GM19328 (cell line): ENCODE data around the gene LOXHD1.

Experiments used
- ATAC-seq: cut with Tn5 transposase; IDR thresholded peaks from one replicate; pipeline ENCODE4 v1.9.1; 2021; ENCODE audit warnings: mild to moderate bottlenecking, moderate library complexity; ENCODE audit not compliant: unreplicated experiment

LOXHD1 gene

DNA sequence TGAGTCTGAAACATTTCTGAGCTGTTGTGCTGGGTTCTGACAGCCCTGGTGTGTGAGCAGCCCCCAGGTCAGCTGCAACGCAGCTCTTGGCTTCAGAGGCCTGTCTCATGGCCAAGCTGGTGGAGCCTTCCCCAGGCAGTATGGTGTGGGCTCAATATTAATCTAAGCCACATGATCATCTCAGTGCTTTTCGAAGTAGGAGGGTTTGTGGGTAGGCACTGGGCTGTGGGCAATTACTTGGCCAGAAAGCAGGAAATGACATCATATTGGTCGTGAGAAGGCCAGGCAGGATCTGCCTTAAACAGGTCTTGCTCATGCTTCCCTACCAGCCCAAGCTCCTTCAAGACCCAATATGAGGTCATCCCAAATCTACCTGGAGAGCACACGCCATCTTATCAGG, 26.9 kb downstream of the LOXHD1 start:
- ATAC-seq: no peak

- no peak for ATAC-seq
Observed at GRCh38 chr18:46629361-46629760, 27.7 kb downstream of the LOXHD1 start.

GRCh38 chr18:46628206-46628605, 28.8 kb downstream of the LOXHD1 start:
- ATAC-seq: no peak

DNA sequence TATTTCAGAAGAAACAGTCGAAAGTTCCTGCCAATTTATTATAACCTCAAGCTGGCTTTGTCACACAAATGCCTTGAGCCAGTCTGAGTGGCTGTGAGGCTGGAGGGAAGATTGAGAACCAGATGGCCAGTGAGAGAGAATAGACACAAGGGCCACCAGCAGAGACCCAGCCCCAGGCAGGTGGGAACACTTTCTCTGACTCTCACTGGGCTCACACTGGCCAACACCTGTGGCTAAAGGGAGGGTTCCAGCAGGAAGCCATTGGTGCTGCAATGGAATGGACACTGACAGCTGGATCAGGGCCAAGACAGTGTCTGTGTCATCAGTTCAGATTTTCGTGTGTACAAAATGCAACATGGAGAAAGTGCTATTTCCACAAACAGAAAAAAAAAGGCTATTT, 29.9 kb downstream of the LOXHD1 start:
- ATAC-seq: no peak

- no peak for ATAC-seq
Observed at GRCh38 chr18:46625069-46625468, 32.0 kb downstream of the LOXHD1 start.

- ATAC-seq: no peak
Observed at GRCh38 chr18:46624127-46624526, 32.9 kb downstream of the LOXHD1 start.

DNA sequence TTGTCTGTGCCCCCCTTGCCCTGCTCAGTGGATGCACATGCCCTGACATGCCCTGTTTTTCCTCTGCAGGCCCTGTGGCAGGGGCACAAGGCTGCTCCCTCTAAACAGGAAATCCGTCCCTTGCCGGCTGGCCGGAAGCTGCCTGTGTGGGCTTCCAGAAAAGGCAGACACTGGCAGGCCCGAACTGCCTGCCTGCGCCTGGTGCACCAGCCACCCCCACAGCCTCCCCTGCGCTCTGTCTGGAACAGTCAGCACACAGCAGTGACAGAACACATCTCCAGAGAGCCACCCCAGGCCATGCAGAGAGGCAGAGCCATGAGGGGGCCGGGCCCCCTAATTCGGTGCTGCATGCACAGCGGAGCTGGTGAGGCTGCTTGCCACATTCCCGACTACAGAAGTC, 33.5 kb downstream of the LOXHD1 start:
- ATAC-seq: no peak

GRCh38 chr18:46622999-46623398, 34.0 kb downstream of the LOXHD1 start:
- ATAC-seq: no peak

GRCh38 chr18:46622451-46622850, 34.6 kb downstream of the LOXHD1 start:
- no peak for ATAC-seq

DNA sequence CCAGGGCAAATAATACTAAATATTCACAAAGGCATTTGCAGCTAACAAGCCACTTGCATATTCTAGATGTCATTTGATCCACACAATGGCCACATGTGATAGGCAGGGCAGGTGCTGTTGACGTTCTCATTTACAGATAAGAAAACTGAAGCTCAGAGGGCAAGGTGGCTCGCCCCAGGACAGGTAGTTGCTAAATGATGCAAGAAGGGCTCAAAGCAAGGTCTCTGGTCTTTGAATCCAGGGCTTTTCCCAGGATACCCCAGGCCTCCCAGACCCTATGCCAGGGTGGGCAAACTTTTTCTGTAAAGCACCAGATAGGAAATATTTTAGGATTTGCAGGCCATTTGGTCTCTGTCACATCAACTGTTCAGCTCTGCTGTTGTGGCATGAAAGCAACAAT, 35.1 kb downstream of the LOXHD1 start:
- ATAC-seq: no peak

DNA sequence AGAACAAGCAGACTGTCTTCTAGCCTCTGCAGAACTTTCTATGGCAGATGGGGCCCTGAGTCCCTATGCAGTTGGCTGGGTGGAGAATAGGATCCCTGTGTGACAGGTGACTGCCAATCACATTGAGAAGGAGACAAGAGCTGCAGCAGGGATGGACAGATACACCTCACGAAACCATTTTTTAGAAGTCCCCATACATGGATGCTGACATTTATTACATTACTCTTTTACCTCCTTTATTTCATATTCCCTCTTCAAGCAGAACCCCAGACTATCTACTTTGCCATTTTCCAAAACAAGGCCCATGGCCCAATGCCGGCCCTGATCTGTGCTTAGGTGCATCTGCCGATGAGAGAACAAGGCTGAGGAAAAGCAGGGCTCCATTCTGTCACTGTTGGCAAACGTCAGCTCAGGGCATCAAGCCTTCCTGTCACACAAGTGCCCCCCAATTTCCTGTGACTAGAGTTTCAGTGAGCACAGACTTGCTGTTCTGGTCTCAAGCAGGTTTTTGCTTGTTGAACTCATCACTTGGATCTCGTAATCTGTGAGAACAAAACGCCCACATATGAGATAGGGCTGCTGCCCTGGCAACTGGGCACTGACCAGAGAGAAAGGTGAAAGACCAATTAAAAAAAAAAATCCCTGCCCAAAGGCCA, 35.8 kb downstream of the LOXHD1 start:
- no peak for ATAC-seq

DNA sequence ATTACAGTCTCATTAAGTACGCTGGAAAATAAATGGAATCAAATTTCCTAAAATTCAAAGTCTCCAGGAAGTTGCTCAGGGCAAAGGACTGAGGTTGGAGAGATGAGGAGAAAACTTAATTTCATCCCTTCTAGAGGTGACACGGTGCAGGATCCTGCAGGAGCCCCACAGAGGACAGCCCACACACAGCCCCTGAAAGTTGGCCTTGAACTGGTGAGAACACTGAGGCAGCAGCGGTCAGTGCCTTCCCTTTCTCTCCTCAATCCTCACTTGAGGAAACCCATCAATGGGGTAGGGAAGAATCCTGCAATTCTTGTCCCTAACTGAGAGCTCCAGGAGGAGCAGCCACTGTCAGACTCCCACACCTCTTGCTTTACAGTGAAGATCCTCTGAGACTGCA, 37.5 kb downstream of the LOXHD1 start:
- ATAC-seq: no peak

DNA sequence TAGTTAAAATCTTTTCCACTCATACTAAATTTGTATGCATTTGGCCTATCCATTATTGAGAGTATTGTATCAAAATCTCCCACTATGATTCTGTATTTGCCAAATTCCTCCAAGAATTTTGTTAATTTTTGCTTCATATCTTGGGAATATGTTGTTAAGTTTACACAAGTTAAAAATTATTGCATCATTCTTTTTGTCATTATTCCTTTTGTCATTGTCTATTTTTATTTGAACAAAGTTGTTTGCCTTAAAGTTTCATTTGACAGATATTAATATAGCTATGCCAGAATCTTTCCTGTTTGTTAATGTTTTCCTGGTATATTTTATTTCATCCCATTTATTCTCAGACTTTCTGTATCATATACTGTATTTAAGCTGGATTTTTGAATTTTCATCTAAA, 41.3 kb downstream of the LOXHD1 start:
- ATAC-seq: no peak

DNA sequence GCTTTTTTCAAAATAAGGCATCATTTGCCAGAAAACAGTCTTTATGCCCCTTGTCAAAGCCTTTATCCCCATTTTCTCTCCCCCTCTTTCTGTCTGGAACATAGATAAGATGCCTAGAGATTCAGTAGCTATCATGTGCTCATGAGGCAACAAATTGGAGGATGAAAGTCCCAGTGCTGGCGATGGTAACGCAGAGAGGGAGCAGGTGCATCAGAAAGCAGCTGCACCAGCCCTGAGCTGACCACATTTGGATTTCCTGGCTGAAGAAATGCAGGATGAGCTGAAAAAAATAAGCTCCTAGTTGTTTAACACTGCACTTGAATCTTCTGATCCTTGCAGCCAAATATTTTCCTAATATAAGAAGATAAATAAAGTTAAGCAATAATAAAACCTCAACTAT, 48.0 kb downstream of the LOXHD1 start:
- no peak for ATAC-seq

GRCh38 chr18:46607926-46608325, 49.1 kb downstream of the LOXHD1 start:
- ATAC-seq: no peak

DNA sequence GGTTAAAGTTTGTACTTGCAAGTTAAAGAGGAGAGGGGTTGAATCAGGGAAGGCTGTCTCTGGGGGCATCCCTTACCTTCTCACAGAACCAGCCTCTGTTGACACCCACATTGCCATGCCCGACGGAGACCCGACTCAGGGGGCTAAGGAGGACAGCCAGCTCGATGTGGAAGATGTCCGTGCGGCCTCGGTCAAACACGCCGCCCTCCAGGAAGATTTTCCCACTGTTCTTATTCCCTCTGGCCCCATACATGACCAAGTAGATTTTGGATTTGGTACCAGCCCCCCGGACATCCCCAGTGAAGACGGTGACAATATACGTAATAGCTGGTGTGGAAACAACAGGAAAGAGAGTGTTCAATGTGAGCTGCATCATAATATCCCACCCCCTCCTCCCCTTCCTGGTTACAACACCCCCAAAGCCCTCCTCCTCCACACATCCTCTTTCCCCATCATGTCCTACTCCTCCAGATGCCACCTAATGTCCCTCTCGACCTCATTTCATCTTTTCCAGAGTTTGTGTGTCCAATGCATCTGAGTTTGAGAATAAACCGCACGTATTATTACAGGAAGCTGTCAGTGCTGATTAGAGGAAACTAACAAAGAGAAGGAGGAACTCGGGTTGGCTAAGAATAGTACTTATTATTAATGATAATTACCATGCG, 55.7 kb downstream of the LOXHD1 start:
- no peak for ATAC-seq

DNA sequence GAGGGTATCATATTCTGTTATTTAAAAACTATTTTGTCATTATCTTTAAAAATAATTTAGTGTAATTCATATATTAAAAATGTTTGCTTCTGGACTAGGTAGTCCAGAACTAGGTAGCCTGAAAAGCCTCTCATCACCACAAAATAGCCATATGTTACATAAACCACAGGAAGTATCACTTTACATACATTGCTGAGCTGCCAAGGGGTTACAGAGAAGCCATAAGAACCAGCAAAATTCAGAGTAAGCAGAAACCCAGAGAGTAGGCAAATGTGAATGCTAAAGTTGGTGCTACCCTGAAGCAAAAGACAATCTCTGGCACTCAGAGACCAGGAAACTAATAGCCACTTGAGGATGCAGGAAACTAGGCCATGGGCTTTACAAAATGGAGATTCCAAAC, 60.9 kb downstream of the LOXHD1 start:
- no peak for ATAC-seq

DNA sequence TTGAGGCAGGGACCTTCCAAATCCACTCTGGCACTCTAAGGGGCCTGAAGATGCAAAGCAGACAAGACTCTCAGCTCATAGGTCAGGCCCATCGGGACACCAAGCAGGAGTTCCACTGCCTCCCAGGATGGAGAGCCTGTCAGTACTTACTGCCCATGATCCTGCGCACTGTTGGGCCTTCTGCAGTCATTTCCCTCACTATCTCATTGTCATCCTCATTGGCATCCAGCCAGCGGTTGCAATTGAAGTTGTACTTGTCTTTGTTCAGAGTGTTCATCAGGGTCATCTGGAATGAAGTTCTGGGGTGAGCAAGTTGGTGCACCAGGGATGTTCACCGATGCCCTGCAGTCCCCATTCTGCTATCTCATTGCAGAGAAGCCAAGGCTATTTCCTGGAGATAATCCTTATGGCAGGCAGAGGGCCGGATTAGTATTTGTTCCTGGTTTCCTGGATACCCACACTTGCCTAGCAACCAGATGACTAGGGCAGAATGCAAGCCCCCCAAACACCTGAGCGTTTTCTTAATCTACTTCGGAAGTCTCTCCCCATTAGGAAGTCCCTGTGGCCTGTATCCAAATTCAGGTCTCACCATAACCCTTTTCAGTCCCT, 65.1 kb downstream of the LOXHD1 start:
- no peak for ATAC-seq

DNA sequence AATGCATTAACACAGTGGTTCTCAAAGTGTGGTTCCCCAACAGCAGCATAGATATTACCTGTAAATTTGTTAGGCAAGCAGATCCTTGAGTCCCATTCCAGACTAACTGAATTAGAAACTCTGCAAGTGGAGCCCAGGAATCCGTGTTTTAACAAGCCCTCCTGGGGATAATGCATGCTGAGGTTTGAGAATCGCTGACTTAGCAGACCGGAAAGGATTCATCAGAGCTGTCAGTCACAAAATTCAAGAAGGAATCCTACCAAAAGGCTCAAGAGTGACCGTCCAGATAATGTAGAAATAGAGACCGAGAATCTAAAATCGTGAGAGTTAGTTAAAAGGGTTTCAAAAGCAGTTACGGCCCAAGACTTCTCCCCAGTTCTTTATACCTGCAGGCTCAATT, 66.9 kb downstream of the LOXHD1 start:
- ATAC-seq: no peak

GRCh38 chr18:46588971-46589660, 67.9 kb downstream of the LOXHD1 start:
- no peak for ATAC-seq

- ATAC-seq: no peak
Observed at GRCh38 chr18:46587600-46587999, 69.4 kb downstream of the LOXHD1 start.

DNA sequence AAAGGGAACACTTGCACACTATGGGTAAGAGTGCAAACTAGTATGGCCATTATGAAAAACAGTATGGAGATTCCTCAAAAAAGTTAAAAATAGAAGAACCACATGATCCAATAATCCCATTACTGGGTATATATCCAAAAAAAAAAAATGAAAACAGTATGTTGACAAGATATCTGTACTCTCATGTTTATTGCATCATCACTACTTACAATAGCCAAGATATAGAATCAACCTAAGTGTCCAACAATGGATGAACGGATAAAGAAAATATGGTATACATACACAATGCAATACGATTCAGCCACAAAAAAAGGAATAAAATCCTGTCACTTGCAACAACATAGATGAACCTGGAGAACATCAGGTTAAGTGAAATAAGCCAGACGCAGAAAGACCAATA, 73.3 kb downstream of the LOXHD1 start:
- ATAC-seq: no peak
